Measurements from ENCODE around the gene CD247.

- TF ChIP-seq CTCF (IDR thresholded peaks at IDR 0.05) = no peak
- no peak for TF ChIP-seq POLR2A (IDR thresholded peaks at IDR 0.05)
Observed at GRCh38 chr1:167562702-167563101, 44.4 kb upstream of the CD247 start.

Data from testis (tissue), 2 donors.